ENCODE data around the gene TAS2R50. TPM values are rescaled to one million over a fixed set of nuclear protein-coding genes. Genes with fewer than 3 reads are reported as not detected.

Gene TAS2R50
- total RNA-seq, 1 experiment from 2014 or later, result 0.59 TPM

GRCh38 chr12:10940389-10940788 lies 46.3 kb downstream of the TAS2R50 start:
- ATAC-seq (no peak), DNase-seq (ENCODE audit: low spot score) (no peak)
- POLR2A ChIA-PET, result no interaction called here
- Mint-ChIP-seq H3K4me1 (peaks cover 24% of the 10 kb centered on the region), H3K36me3 (peaks cover 22% of the 10 kb centered on the region), H3K9me3 (peaks cover 26% of the 10 kb centered on the region), H3K27ac (no peak overlapping the region), H3K4me3 (no peak overlapping the region), H3K27me3 (ENCODE audit: low read depth) (no peaks in the 10 kb centered on the region; the same call in 1 of the 2 replicates)
- TF ChIP-seq, protein P1, sequence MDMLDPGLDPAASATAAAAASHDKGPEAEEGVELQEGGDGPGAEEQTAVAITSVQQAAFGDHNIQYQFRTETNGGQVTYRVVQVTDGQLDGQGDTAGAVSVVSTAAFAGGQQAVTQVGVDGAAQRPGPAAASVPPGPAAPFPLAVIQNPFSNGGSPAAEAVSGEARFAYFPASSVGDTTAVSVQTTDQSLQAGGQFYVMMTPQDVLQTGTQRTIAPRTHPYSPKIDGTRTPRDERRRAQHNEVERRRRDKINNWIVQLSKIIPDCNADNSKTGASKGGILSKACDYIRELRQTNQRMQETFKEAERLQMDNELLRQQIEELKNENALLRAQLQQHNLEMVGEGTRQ (CRISPR knock-in tag; IDR thresholded peaks at IDR 0.05), result no peak
- CTCF ChIA-PET, result interaction anchor here (1.5 kb wide), 1 partner anchor 260 kb away, joined by 3 read pairs; no protein-coding TSS in a partner anchor

- no peak for DNase-seq (ENCODE audit: low spot score)
- H3K36me3 Mint-ChIP-seq, result peaks cover 10% of the 10 kb centered on the region
- H3K27ac Mint-ChIP-seq, result no peak within 1 kb of the TSS
- ATAC-seq, result no peak
- ChIA-PET POLR2A (no interaction called here), CTCF (interaction anchor here (0.7 kb wide), 1 partner anchor 1189 kb away, joined by 3 read pairs; no protein-coding TSS in a partner anchor)
- TF ChIP-seq NR1H2 (CRISPR knock-in tag; IDR thresholded peaks at IDR 0.05), result no peak
- TF ChIP-seq MAX (CRISPR knock-in tag; IDR thresholded peaks at IDR 0.05), result no peak
- no peak for TF ChIP-seq SOX15 (CRISPR knock-in tag; IDR thresholded peaks at IDR 0.05)
- TF ChIP-seq STAT6 (CRISPR knock-in tag; conservative IDR thresholded peaks at IDR 0.05; ENCODE audit: low read depth), result no peak
- TF ChIP-seq FOXP1 (CRISPR knock-in tag; IDR thresholded peaks at IDR 0.05; ENCODE audit: borderline replicate concordance), result no peak
- TF ChIP-seq KAT7 (CRISPR knock-in tag; IDR thresholded peaks at IDR 0.05; ENCODE audit: borderline replicate concordance), result no peak
- no peak for TF ChIP-seq ZNF396 (CRISPR knock-in tag; IDR thresholded peaks at IDR 0.05; ENCODE audit: borderline replicate concordance)
- TF ChIP-seq ZNF219 (CRISPR knock-in tag; IDR thresholded peaks at IDR 0.05; ENCODE audit: borderline replicate concordance), result no peak
- TF ChIP-seq TEAD1 (CRISPR knock-in tag; IDR thresholded peaks at IDR 0.05), result no peak
- no peak for TF ChIP-seq NR2C2 (CRISPR knock-in tag; IDR thresholded peaks at IDR 0.05)
- TF ChIP-seq HMGA2 (CRISPR knock-in tag; IDR thresholded peaks at IDR 0.05), result no peak
- TF ChIP-seq ZNF671 (CRISPR knock-in tag; IDR thresholded peaks at IDR 0.05), result no peak
- no peak for TF ChIP-seq ZBTB21 (CRISPR knock-in tag; IDR thresholded peaks at IDR 0.05; ENCODE audit: borderline replicate concordance)
- no peak for TF ChIP-seq SMAD3 (CRISPR knock-in tag; IDR thresholded peaks at IDR 0.05; ENCODE audit: borderline replicate concordance)
- TF ChIP-seq, protein P2, sequence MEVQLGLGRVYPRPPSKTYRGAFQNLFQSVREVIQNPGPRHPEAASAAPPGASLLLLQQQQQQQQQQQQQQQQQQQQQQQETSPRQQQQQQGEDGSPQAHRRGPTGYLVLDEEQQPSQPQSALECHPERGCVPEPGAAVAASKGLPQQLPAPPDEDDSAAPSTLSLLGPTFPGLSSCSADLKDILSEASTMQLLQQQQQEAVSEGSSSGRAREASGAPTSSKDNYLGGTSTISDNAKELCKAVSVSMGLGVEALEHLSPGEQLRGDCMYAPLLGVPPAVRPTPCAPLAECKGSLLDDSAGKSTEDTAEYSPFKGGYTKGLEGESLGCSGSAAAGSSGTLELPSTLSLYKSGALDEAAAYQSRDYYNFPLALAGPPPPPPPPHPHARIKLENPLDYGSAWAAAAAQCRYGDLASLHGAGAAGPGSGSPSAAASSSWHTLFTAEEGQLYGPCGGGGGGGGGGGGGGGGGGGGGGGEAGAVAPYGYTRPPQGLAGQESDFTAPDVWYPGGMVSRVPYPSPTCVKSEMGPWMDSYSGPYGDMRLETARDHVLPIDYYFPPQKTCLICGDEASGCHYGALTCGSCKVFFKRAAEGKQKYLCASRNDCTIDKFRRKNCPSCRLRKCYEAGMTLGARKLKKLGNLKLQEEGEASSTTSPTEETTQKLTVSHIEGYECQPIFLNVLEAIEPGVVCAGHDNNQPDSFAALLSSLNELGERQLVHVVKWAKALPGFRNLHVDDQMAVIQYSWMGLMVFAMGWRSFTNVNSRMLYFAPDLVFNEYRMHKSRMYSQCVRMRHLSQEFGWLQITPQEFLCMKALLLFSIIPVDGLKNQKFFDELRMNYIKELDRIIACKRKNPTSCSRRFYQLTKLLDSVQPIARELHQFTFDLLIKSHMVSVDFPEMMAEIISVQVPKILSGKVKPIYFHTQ (CRISPR knock-in tag; IDR thresholded peaks at IDR 0.05), result no peak
- no peak for TF ChIP-seq IRF2 (CRISPR knock-in tag; IDR thresholded peaks at IDR 0.05; ENCODE audit: borderline replicate concordance, low read depth)
- TF ChIP-seq NFYB (CRISPR knock-in tag; conservative IDR thresholded peaks at IDR 0.05; ENCODE audit: low read depth), result no peak
- no peak for TF ChIP-seq SP1 (CRISPR knock-in tag; conservative IDR thresholded peaks at IDR 0.05)
- no peaks in the 10 kb centered on the region for H3K27me3 Mint-ChIP-seq (ENCODE audit: low read depth)
- peaks cover 24% of the 10 kb centered on the region for H3K4me1 Mint-ChIP-seq
- H3K9me3 Mint-ChIP-seq, result peaks cover 14% of the 10 kb centered on the region
- no peak within 1 kb of the TSS for H3K4me3 Mint-ChIP-seq
Measured at GRCh38 chr12:10939163-10939562, 47.5 kb downstream of the TAS2R50 start, which contains the start of gene TAS2R14. Gene TAS2R14 (minus strand): TSS chr12:10939263. CDS start chr12:10939207, 56 bp downstream.
